ENCODE data around the gene ANKRD60.

The ANKRD60 gene

DNA sequence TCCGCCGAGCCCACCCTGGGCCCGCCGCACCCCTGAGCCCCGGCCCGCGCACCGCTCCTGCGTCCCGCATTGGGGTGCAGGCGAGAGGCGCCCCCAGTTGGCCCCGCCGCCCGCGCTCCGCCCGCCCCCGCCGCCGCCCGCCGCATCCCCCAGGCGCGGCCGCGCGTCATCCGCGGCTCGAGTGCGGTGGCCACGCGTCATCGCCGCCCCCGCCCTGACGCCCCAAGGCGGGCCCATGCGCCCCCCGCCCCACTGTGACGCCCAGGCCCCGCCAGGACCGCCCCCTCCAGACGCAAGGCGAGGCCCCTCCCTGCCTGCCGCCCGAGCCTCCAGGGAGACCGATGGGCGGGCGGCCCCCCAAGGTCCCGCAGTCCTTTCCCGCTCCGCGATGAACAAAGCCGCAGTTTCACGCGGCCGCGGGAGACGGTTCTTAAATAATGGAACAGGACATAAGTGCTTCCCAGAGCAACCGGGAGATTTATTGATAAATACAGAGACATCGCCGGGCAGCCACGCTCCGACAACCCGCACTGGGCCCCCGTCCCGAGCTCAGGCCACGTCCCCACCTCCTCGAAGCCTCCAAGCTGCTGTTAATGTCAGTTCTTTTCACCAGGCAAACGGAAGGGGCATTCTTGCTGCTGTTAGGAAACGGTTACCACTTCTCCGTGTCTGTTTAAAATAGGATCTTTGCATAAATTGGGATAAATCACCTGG is at the start of gene ANKRD60:
TSS of gene ANKRD60 (minus strand) at position 170 of the 714 bp plus-strand sequence. CDS start at position 170, 0 bp downstream.
- TF ChIP-seq MAX (IDR thresholded peaks at IDR 0.05) (no peak), TAF1 (IDR thresholded peaks at IDR 0.05; ENCODE audit: low read depth) (no peak), FOXM1 (IDR thresholded peaks at IDR 0.05; ENCODE audit: borderline replicate concordance, low read depth) (no peak), CEBPB (IDR thresholded peaks at IDR 0.05) (no peak), REST (IDR thresholded peaks at IDR 0.05; ENCODE audit: low read depth) (no peak)

GRCh38 chr20:58277578-58278472 is 49.4 kb upstream of the ANKRD60 start:
- TF ChIP-seq EP300 (IDR thresholded peaks at IDR 0.05; ENCODE audit: borderline replicate concordance) (no peak), NFIC (IDR thresholded peaks at IDR 0.05) (no peak), ZBTB7A (IDR thresholded peaks at IDR 0.05; ENCODE audit: low read depth) (no peak), TEAD4 (IDR thresholded peaks at IDR 0.05) (no peak), YY1 (IDR thresholded peaks at IDR 0.05; ENCODE audit: low read depth) (no peak), FOXM1 (IDR thresholded peaks at IDR 0.05; ENCODE audit: borderline replicate concordance, low read depth) (no peak), USF1 (IDR thresholded peaks at IDR 0.05) (no peak), EGR1 (IDR thresholded peaks at IDR 0.05) (no peak), RAD21 (IDR thresholded peaks at IDR 0.05; ENCODE audit: low read depth) (no peak), CREB1 (IDR thresholded peaks at IDR 0.05; ENCODE audit: low read depth) (no peak), MAX (IDR thresholded peaks at IDR 0.05) (no peak), TCF12 (IDR thresholded peaks at IDR 0.05; ENCODE audit: low read depth) (no peak), REST (IDR thresholded peaks at IDR 0.05; ENCODE audit: low read depth) (no peak), CEBPB (IDR thresholded peaks at IDR 0.05) (no peak)

- TF ChIP-seq USF1 (IDR thresholded peaks at IDR 0.05) = no peak
- TF ChIP-seq RAD21 (IDR thresholded peaks at IDR 0.05; ENCODE audit: low read depth) = no peak
- TF ChIP-seq CEBPB (IDR thresholded peaks at IDR 0.05) = no peak
- TF ChIP-seq TCF12 (IDR thresholded peaks at IDR 0.05; ENCODE audit: low read depth) = no peak
- TF ChIP-seq ZBTB7A (IDR thresholded peaks at IDR 0.05; ENCODE audit: low read depth) = no peak
- no peak for TF ChIP-seq TAF1 (IDR thresholded peaks at IDR 0.05; ENCODE audit: low read depth)
- TF ChIP-seq MAX (IDR thresholded peaks at IDR 0.05) = no peak
- TF ChIP-seq TEAD4 (IDR thresholded peaks at IDR 0.05) = no peak
- no peak for TF ChIP-seq YY1 (IDR thresholded peaks at IDR 0.05; ENCODE audit: low read depth)
- TF ChIP-seq EP300 (IDR thresholded peaks at IDR 0.05; ENCODE audit: borderline replicate concordance) = no peak
- no peak for TF ChIP-seq REST (IDR thresholded peaks at IDR 0.05; ENCODE audit: low read depth)
These were observed 48.7 kb upstream of the ANKRD60 start for GRCh38 chr20:58277107-58277506.

GRCh38 chr20:58274384-58274783 is 45.9 kb upstream of the ANKRD60 start:
- TF ChIP-seq YY1 (IDR thresholded peaks at IDR 0.05; ENCODE audit: low read depth) (no peak), TAF1 (IDR thresholded peaks at IDR 0.05; ENCODE audit: low read depth) (no peak), RAD21 (IDR thresholded peaks at IDR 0.05; ENCODE audit: low read depth) (no peak), EGR1 (IDR thresholded peaks at IDR 0.05) (no peak)
